Transverse colon (tissue), 4 donors: Measurements from ENCODE around the gene EFCAB8. TPM values are rescaled to one million over a fixed set of nuclear protein-coding genes. Genes with fewer than 3 reads are reported as not detected.

ENCODE experiments used
- DNase-seq: peaks from one replicate; pipeline ENCODE4 v3.0.0-alpha.2; 2019
- H3K27ac ChIP-seq, 4 donors: fragments of 200-600 bp; sonication (generic); 2 replicates each; pipeline ENCODE4 v1.5.1; 2016 to 2018; ENCODE audit warnings: inconsistent platforms in 4 of 4
- H3K27me3 ChIP-seq: fragments of 200-600 bp; sonication (generic); 2 replicates; pipeline ENCODE4 v1.5.1; 2017; ENCODE audit warnings: inconsistent platforms
- H3K36me3 ChIP-seq, 4 donors: fragments of 200-600 bp; sonication (generic); 2 replicates each; pipeline ENCODE4 v1.5.1; 2017 to 2019; ENCODE audit warnings: inconsistent platforms in 4 of 4
- H3K4me1 ChIP-seq, 4 donors: fragments of 200-600 bp; sonication (generic); 2 replicates each; pipeline ENCODE4 v1.5.1; 2017 to 2020; ENCODE audit warnings: inconsistent platforms in 4 of 4
- H3K4me3 ChIP-seq, 4 donors: fragments of 200-600 bp; sonication (generic); 1 replicate in 1 of 4; 2 replicates in 3 of 4; pipeline versions ENCODE4 v1.5.1 to v1.6.1; 2017 to 2019; ENCODE audit warnings: inconsistent platforms in 4 of 4
- H3K9me3 ChIP-seq, 2 donors: fragments of 200-600 bp; sonication (generic); 2 replicates each; pipeline ENCODE4 v1.5.1; 2017 to 2019; ENCODE audit warnings: inconsistent platforms in 2 of 2
- CTCF ChIP-seq, 5 experiments: fragments of 200-600 bp in 3 of 5; fragments of 450-650 bp in 2 of 5; sonication (generic) in 3 of 5; IDR thresholded peaks; 1 replicate in 2 of 5; 2 replicates in 3 of 5; pipeline ENCODE4 v1.5.1; 2016 to 2017; ENCODE audit warnings: antibody characterized with exemption in 5 of 5, inconsistent platforms in 3 of 5, mild to moderate bottlenecking in 2 of 5, moderate library complexity in 1 of 5
- EP300 ChIP-seq: sonication (generic); formaldehyde crosslinking; IDR thresholded peaks from one replicate; pipeline ENCODE4 v1.6.1; 2017; ENCODE audit warnings: antibody characterized with exemption, low read depth
- POLR2A ChIP-seq: fragments of 450-650 bp; IDR thresholded peaks from one replicate; pipeline ENCODE4 v1.6.1; 2016; ENCODE audit warnings: antibody characterized with exemption, mild to moderate bottlenecking, moderate library complexity
- POLR2AphosphoS5 ChIP-seq, 3 donors: sonication (generic); formaldehyde crosslinking; IDR thresholded peaks; one replicate each; pipeline ENCODE4 v1.6.1; 2016; ENCODE audit warnings: antibody characterized with exemption in 3 of 3
- WGBS, 2 donors: methylation state at CpG; one replicate each; pipeline ENCODE4 v1.1.5; 2018; ENCODE audit warnings: low coverage in 1 of 2; 5-methylcytosine and 5-hydroxymethylcytosine counted together
- in situ Hi-C, 4 donors: fragments of 200-750 bp; cut with MboI; loops; one replicate each; pipeline versions ENCODE4 v1.15.0 to v1.15.1; 2017; ENCODE audit warnings: low sequenced_read_pairs in 3 of 4, low pct_ligation_motif_present in 1 of 4, low pct_unique_long_range_greater_than_20kb in 1 of 4
- intact Hi-C: fragments of 100-400 bp; cut with DNase I; formaldehyde crosslinking; loops from one replicate; pipeline ENCODE4 v1.15.1; 2023; ENCODE audit warnings: low total_unique reads
- total RNA-seq, 4 donors: library from RNA; depleted of rRNA; stranded (reverse); fragments of >200 nt; gene quantifications; one replicate each; pipeline ENCODE4 v1.1.0, GENCODE V29; 2016

The EFCAB8 gene
- total RNA-seq, 4 donors from 2014 or later: 0.14 TPM; not detected in 3

- in situ Hi-C loops (no loop called here), intact Hi-C loops (no loop called here)
- H3K27me3 ChIP-seq: no peaks in the 10 kb centered on the region
- 88% methylated on average over 2 of the region's 2 CpGs; no CpG with 5 or more reads in 1 of the 2 donors for WGBS, 2 donors
- H3K27ac ChIP-seq: no peak overlapping the region
- H3K9me3 ChIP-seq: no peaks in the 10 kb centered on the region
- H3K4me1 ChIP-seq: peaks cover 0 to 11% (median 0%) of the 10 kb centered on the region in 4 donors
- no peak for DNase-seq
- TF ChIP-seq CTCF (IDR thresholded peaks at IDR 0.05): no peak
- no peak for TF ChIP-seq POLR2A
- no peak for TF ChIP-seq POLR2AphosphoS5 (IDR thresholded peaks at IDR 0.05)
- no peak for TF ChIP-seq EP300
- no peak overlapping the region for H3K4me3 ChIP-seq
- H3K36me3 ChIP-seq: peaks cover 0 to 45% (median 20%) of the 10 kb centered on the region in 4 donors
Observed at GRCh38 chr20:32841632-32842031, 17.1 kb upstream of the EFCAB8 start.

- H3K27me3 ChIP-seq: no peaks in the 10 kb centered on the region
- no peak for DNase-seq
- in situ Hi-C loops (no loop called here), intact Hi-C loops (no loop called here)
- no peak overlapping the region for H3K4me3 ChIP-seq
- H3K4me1 ChIP-seq: peaks cover 0 to 11% (median 0%) of the 10 kb centered on the region in 4 donors
- no peaks in the 10 kb centered on the region for H3K9me3 ChIP-seq
- H3K36me3 ChIP-seq: peaks cover 0 to 45% (median 18%) of the 10 kb centered on the region in 4 donors
- no peak overlapping the region for H3K27ac ChIP-seq
- TF ChIP-seq POLR2AphosphoS5 (IDR thresholded peaks at IDR 0.05) (no peak), POLR2A (no peak), EP300 (no peak)
- WGBS, 2 donors: 83 to 98% methylated on average over 5 to 8 of the region's 8 CpGs
Observed at GRCh38 chr20:32842688-32843524, 15.8 kb upstream of the EFCAB8 start.

- Histone ChIP-seq H3K36me3 (peaks cover 0 to 38% (median 13%) of the 10 kb centered on the region in 4 donors), H3K27ac (no peak overlapping the region), H3K4me3 (no peak overlapping the region), H3K4me1 (peaks cover 0 to 11% (median 0%) of the 10 kb centered on the region in 4 donors), H3K9me3 (no peaks in the 10 kb centered on the region), H3K27me3 (no peaks in the 10 kb centered on the region)
- 92% methylated on average over 2 of the region's 2 CpGs; no CpG with 5 or more reads in 1 of the 2 donors for WGBS, 2 donors
- DNase-seq: no peak
- intact Hi-C loops (no loop called here), in situ Hi-C loops (no loop called here)
- TF ChIP-seq POLR2A (no peak), CTCF (IDR thresholded peaks at IDR 0.05) (no peak)
Observed at GRCh38 chr20:32845786-32846185, 12.9 kb upstream of the EFCAB8 start.

- 97 to 100% methylated on average over 3 to 5 of the region's 5 CpGs for WGBS, 2 donors
- H3K36me3 ChIP-seq: peaks cover 0 to 44% (median 14%) of the 10 kb centered on the region in 4 donors
Observed at GRCh38 chr20:32846852-32847251, 11.9 kb upstream of the EFCAB8 start.

More at GRCh38 chr20:32846852-32847251, 11.9 kb upstream of the EFCAB8 start:
- no peak for TF ChIP-seq POLR2AphosphoS5 (IDR thresholded peaks at IDR 0.05)
- no peak for TF ChIP-seq CTCF (IDR thresholded peaks at IDR 0.05)
- H3K27ac ChIP-seq: no peak overlapping the region
- DNase-seq: no peak
- H3K9me3 ChIP-seq: no peaks in the 10 kb centered on the region
- in situ Hi-C loops (no loop called here), intact Hi-C loops (no loop called here)
- no peaks in the 10 kb centered on the region for H3K27me3 ChIP-seq
- H3K4me3 ChIP-seq: no peak overlapping the region
- H3K4me1 ChIP-seq: peaks cover 0 to 11% (median 0%) of the 10 kb centered on the region in 4 donors
